Measurements from ENCODE around the gene TUBGCP2.

DNA sequence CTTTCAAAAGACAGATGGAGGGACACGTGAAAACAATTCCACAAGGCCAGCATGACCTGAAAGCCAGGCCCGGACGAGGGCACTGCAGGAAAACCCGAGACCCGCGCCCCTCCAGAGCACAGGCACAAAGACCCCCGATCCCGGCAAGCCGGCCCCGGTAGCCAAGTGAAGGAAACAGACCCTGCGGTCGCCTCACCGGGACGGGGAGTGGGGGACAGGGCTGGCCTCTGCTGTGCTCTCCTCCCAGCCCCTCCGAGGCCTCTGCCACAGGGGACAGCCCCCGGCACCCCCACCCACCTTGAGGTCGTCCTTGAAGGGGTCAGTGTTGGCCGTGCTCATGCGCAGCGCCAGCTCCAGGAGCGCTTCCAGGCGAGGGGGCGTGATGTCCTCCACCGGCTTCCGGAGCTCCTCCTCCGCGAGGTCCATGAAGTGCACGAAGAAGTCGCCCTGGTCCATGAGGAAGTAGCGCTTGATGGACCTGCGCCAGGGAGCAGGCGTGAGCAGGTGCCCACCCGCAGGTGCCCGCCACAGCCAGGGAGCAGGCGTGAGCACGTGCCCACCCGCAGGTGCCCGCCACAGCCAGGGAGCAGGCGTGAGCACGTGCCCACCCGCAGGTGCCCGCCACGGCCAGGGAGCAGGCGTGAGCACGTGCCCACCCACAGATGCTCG, 20.7 kb downstream of the TUBGCP2 start:
- TF ChIP-seq EZH2 (IDR thresholded peaks at IDR 0.05; ENCODE audit: insufficient read depth, poor library complexity, severe bottlenecking) (no peak), EZH2phosphoT487 (IDR thresholded peaks at IDR 0.05; ENCODE audit: insufficient read depth, low read depth) (no peak)

All from GM23248 (cell line).